GM13976 (cell line): ENCODE data around the gene LPCAT3.

ENCODE experiments used
- DNase-seq: peaks from one replicate; pipeline ENCODE4 v3.0.0; 2012; ENCODE audit warnings: low spot score
- in situ Hi-C: fragments of 300-500 bp; cut with MboI; formaldehyde crosslinking; loops from one replicate; pipeline ENCODE4 v1.12.0; 2022; ENCODE audit warnings: low sequenced_read_pairs, mixed read lengths, inconsistent platforms; ENCODE audit not compliant: unreplicated experiment
- TF ChIP-seq, protein P1 (sequence below): IDR thresholded peaks from 2 replicates; pipeline ENCODE4 v1.5.1; 2012; ENCODE audit warnings: borderline replicate concordance, mild to moderate bottlenecking; ENCODE audit not compliant: insufficient read depth; ENCODE audit errors: extremely low read depth, missing control alignments, control extremely low read depth

Gene LPCAT3

DNA sequence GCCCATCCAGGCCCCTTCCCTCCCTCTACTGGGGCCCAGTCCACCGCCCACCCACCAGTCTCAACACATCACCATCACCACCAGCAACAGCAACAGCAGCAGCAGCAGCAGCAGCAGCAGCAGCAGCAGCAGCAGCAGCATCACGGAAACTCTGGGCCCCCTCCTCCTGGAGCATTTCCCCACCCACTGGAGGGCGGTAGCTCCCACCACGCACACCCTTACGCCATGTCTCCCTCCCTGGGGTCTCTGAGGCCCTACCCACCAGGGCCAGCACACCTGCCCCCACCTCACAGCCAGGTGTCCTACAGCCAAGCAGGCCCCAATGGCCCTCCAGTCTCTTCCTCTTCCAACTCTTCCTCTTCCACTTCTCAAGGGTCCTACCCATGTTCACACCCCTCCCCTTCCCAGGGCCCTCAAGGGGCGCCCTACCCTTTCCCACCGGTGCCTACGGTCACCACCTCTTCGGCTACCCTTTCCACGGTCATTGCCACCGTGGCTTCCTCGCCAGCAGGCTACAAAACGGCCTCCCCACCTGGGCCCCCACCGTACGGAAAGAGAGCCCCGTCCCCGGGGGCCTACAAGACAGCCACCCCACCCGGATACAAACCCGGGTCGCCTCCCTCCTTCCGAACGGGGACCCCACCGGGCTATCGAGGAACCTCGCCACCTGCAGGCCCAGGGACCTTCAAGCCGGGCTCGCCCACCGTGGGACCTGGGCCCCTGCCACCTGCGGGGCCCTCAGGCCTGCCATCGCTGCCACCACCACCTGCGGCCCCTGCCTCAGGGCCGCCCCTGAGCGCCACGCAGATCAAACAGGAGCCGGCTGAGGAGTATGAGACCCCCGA is 81.4 kb downstream of the LPCAT3 start:
- in situ Hi-C loops, result loop anchor here (25.0 kb wide), 1 partner anchor 175 kb away; the partner anchor contains the start of gene C1RL
- peak; percentile 78 for DNase-seq
- TF ChIP-seq, protein P1, sequence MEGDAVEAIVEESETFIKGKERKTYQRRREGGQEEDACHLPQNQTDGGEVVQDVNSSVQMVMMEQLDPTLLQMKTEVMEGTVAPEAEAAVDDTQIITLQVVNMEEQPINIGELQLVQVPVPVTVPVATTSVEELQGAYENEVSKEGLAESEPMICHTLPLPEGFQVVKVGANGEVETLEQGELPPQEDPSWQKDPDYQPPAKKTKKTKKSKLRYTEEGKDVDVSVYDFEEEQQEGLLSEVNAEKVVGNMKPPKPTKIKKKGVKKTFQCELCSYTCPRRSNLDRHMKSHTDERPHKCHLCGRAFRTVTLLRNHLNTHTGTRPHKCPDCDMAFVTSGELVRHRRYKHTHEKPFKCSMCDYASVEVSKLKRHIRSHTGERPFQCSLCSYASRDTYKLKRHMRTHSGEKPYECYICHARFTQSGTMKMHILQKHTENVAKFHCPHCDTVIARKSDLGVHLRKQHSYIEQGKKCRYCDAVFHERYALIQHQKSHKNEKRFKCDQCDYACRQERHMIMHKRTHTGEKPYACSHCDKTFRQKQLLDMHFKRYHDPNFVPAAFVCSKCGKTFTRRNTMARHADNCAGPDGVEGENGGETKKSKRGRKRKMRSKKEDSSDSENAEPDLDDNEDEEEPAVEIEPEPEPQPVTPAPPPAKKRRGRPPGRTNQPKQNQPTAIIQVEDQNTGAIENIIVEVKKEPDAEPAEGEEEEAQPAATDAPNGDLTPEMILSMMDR, result no peak

DNA sequence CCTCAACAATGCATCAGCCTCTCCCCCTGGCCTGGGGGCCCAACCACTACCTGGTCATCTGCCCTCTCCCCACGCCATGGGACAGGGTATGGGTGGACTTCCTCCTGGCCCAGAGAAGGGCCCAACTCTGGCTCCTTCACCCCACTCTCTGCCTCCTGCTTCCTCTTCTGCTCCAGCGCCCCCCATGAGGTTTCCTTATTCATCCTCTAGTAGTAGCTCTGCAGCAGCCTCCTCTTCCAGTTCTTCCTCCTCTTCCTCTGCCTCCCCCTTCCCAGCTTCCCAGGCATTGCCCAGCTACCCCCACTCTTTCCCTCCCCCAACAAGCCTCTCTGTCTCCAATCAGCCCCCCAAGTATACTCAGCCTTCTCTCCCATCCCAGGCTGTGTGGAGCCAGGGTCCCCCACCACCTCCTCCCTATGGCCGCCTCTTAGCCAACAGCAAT is 82.1 kb downstream of the LPCAT3 start:
- TF ChIP-seq, protein P1, result no peak
- in situ Hi-C loops, result loop anchor here (25.0 kb wide), 1 partner anchor 176 kb away; the partner anchor contains the start of gene C1RL
- no peak for DNase-seq

DNA sequence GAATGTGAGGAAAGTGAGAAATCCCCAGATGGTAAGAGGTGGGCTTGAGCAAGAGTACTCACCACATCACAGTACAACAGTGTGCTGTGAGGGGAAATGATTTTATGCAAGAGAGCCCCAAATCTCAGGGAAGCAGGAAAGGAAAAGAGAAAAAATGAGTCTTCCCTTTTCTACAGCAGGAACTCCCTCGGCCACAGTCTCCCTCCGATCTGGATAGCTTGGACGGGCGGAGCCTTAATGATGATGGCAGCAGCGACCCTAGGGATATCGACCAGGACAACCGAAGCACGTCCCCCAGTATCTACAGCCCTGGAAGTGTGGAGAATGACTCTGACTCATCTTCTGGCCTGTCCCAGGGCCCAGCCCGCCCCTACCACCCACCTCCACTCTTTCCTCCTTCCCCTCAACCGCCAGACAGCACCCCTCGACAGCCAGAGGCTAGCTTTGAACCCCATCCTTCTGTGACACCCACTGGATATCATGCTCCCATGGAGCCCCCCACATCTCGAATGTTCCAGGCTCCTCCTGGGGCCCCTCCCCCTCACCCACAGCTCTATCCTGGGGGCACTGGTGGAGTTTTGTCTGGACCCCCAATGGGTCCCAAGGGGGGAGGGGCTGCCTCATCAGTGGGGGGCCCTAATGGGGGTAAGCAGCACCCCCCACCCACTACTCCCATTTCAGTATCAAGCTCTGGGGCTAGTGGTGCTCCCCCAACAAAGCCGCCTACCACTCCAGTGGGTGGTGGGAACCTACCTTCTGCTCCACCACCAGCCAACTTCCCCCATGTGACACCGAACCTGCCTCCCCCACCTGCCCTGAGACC is 82.7 kb downstream of the LPCAT3 start:
- no peak for DNase-seq
- in situ Hi-C loops, result loop anchor here (25.0 kb wide), 1 partner anchor 177 kb away; the partner anchor contains the start of gene C1RL
- TF ChIP-seq, protein P1, result no peak

DNA sequence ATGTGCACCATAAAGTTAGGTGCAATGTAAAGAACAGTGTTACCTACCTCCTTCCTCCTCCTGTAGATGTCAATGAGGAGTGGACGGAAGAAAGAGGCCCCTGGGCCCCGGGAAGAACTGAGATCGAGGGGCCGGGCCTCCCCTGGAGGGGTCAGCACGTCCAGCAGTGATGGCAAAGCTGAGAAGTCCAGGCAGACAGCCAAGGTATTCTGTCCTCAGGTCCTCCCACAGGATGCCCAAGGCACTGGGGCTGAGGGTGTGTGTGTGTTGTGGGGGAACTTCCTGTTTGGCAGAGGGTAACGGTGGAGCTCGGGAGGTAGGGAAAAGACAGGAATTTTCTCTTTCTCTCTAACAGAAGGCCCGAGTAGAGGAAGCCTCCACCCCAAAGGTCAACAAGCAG is 84.2 kb downstream of the LPCAT3 start:
- in situ Hi-C loops, result loop anchor here (25.0 kb wide), 1 partner anchor 178 kb away; the partner anchor contains the start of gene C1RL
- DNase-seq, result no peak
- TF ChIP-seq, protein P1, result no peak

DNA sequence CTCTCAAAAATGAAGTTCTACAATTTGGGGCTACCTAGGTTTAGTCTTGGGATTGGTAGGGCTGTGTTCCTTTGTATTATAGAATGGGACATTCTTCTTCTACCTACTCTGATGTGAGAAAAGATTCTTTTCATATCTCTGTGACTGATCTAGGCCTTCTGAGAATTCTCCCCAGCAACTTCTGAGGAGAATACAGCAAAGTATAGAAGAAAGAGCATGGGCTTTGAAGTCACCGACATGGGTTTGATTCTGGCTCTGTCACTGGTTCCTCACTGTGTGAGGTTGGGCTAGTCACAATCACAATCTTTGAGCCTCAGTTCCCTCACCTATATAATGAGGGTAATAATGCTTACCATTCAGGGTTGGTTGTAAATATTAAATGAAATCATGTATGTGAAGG is 85.5 kb downstream of the LPCAT3 start:
- DNase-seq, result no peak
- in situ Hi-C loops, result loop anchor here (25.0 kb wide), 1 partner anchor 180 kb away; the partner anchor contains the start of gene C1RL
- TF ChIP-seq, protein P1, result no peak
